Right lobe of liver (tissue), 4 donors: Measurements from ENCODE around the gene ZNF165.

Experiments used
- POLR2A ChIP-seq: fragments of 450-650 bp; IDR thresholded peaks from one replicate; pipeline ENCODE4 v1.6.1; 2017; ENCODE audit warnings: antibody characterized with exemption, mild to moderate bottlenecking
- TF ChIP-seq, protein P1 (sequence below), 4 donors: fragments of 200-600 bp in 3 of 4; fragments of 450-650 bp in 1 of 4; IDR thresholded peaks; one replicate each; pipeline versions ENCODE4 v1.5.1 to v1.8.0; 2016 to 2022; ENCODE audit warnings: antibody characterized with exemption in 4 of 4, mild to moderate bottlenecking in 2 of 4
- donor health status: DM: no; HTN: no; CAD: no.
- donor health status: DM: no; HTN: no; CAD: no.
- donor health status: DM: no; HTN: yes; CAD: no.

- TF ChIP-seq, protein P1, sequence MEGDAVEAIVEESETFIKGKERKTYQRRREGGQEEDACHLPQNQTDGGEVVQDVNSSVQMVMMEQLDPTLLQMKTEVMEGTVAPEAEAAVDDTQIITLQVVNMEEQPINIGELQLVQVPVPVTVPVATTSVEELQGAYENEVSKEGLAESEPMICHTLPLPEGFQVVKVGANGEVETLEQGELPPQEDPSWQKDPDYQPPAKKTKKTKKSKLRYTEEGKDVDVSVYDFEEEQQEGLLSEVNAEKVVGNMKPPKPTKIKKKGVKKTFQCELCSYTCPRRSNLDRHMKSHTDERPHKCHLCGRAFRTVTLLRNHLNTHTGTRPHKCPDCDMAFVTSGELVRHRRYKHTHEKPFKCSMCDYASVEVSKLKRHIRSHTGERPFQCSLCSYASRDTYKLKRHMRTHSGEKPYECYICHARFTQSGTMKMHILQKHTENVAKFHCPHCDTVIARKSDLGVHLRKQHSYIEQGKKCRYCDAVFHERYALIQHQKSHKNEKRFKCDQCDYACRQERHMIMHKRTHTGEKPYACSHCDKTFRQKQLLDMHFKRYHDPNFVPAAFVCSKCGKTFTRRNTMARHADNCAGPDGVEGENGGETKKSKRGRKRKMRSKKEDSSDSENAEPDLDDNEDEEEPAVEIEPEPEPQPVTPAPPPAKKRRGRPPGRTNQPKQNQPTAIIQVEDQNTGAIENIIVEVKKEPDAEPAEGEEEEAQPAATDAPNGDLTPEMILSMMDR (IDR thresholded peaks at IDR 0.05), result no peak
- TF ChIP-seq POLR2A, result peak; percentile 52
Measured at GRCh38 chr6:28080631-28081485, 490 bp downstream of the ZNF165 start.
